CD4-positive, alpha-beta memory T cell (primary cell): ENCODE results near the gene GCNT3. TPM values are rescaled to one million over a fixed set of nuclear protein-coding genes. Genes with fewer than 3 reads are reported as not detected.
"Not testable (repeated sequence)": the region's sequence is repeated elsewhere in the genome, so short reads cannot be mapped to it uniquely, and the experiment has no call there.

ENCODE experiments used
- CTCF ChIA-PET: fragments of 350-600 bp; sonication (Branson Sonifier 250); formaldehyde crosslinking; loops from one replicate; lab custom pipeline; 2021; ENCODE audit warnings: inconsistent platforms; ENCODE audit not compliant: partially characterized antibody; lab: Charles Lee
- POLR2A ChIA-PET: fragments of 350-600 bp; sonication (Branson Sonifier 250); formaldehyde crosslinking; loops from one replicate; lab custom pipeline; 2021; ENCODE audit not compliant: partially characterized antibody; lab: Charles Lee
- DNase-seq, 5 donors: peaks; one replicate each; pipeline versions ENCODE4 v3.0.0 to v3.0.0-alpha.2; 2020 to 2022; ENCODE audit warnings: mixed read lengths in 1 of 5
- H3K27ac ChIP-seq: one replicate; pipeline ENCODE4 v1.7.0; 2013; ENCODE audit warnings: low read depth, low read length
- H3K27me3 ChIP-seq: 2 replicates; pipeline ENCODE4 v1.7.0; 2013; ENCODE audit warnings: mild to moderate bottlenecking, low read length, moderate library complexity; ENCODE audit not compliant: insufficient read depth
- H3K36me3 ChIP-seq: 2 replicates; pipeline ENCODE4 v1.7.0; 2013; ENCODE audit warnings: mild to moderate bottlenecking, low read length, moderate library complexity; ENCODE audit not compliant: insufficient read depth
- H3K4me1 ChIP-seq: 2 replicates; pipeline ENCODE4 v1.7.0; 2013; ENCODE audit warnings: mild to moderate bottlenecking, low read length, moderate library complexity; ENCODE audit not compliant: insufficient read depth
- H3K4me3 ChIP-seq, 2 donors: one replicate each; pipeline ENCODE4 v1.7.0; 2013; ENCODE audit warnings: low read length in 2 of 2, mild to moderate bottlenecking in 1 of 2
- H3K9me3 ChIP-seq, 2 donors: one replicate each; pipeline ENCODE4 v1.7.0; 2013; ENCODE audit warnings: low read length in 2 of 2, control low read depth in 1 of 2; ENCODE audit not compliant: control insufficient read depth in 1 of 2
- H3K27ac Mint-ChIP-seq, 7 donors: one replicate each; pipeline ENCODE4 v1.8.0; 2020 to 2021; ENCODE audit warnings: mixed read lengths in 7 of 7, mild to moderate bottlenecking in 6 of 7, inconsistent platforms in 3 of 7, moderate library complexity in 3 of 7
- H3K27me3 Mint-ChIP-seq, 2 donors: one replicate each; pipeline ENCODE4 v1.8.0; 2020 to 2021; ENCODE audit warnings: mixed read lengths in 2 of 2
- H3K36me3 Mint-ChIP-seq, 2 donors: one replicate each; pipeline ENCODE4 v1.8.0; 2020 to 2021; ENCODE audit warnings: mixed read lengths in 2 of 2, inconsistent platforms in 1 of 2, mild to moderate bottlenecking in 1 of 2
- H3K4me1 Mint-ChIP-seq, 4 donors: one replicate each; pipeline ENCODE4 v1.8.0; 2020 to 2021; ENCODE audit warnings: mixed read lengths in 4 of 4, mild to moderate bottlenecking in 1 of 4
- H3K4me3 Mint-ChIP-seq, 8 donors: one replicate each; pipeline ENCODE4 v1.8.0; 2020 to 2021; ENCODE audit warnings: mixed read lengths in 8 of 8, mild to moderate bottlenecking in 7 of 8, moderate library complexity in 6 of 8, inconsistent platforms in 3 of 8
- H3K9me3 Mint-ChIP-seq, 8 donors: one replicate each; pipeline ENCODE4 v1.8.0; 2020 to 2021; ENCODE audit warnings: mixed read lengths in 8 of 8, mild to moderate bottlenecking in 5 of 8, inconsistent platforms in 3 of 8, moderate library complexity in 1 of 8
- intact Hi-C: fragments of 100-400 bp; cut with micrococcal nuclease; formaldehyde crosslinking; loops from one replicate; pipeline ENCODE4 v1.15.1; 2023
- polyA plus RNA-seq, 2 donors: library from polyadenylated mRNA; unstranded; fragments of 300-500 nt; fragmentation: Illumina TruSeq; gene quantifications; one replicate each; pipeline ENCODE4 v1.2.3, GENCODE V29; 2021
- total RNA-seq, 2 experiments: library from RNA; stranded (reverse); gene quantifications; one replicate each; pipeline ENCODE4 v1.2.3, GENCODE V29; 2021

Gene GCNT3
- total and polyA plus RNA-seq, 4 experiments from 2014 or later: not detected

GRCh38 chr15:59645812-59646211, 34.2 kb downstream of the GCNT3 start:
- H3K27ac ChIP-seq, H3K4me3 ChIP-seq, H3K27me3 ChIP-seq, intact Hi-C loops, POLR2A ChIA-PET, H3K9me3 Mint-ChIP-seq, H3K27me3 Mint-ChIP-seq, H3K27ac Mint-ChIP-seq, H3K4me3 Mint-ChIP-seq, DNase-seq, H3K9me3 ChIP-seq, H3K4me1 ChIP-seq: not testable (repeated sequence)
- CTCF ChIA-PET: interaction anchor here (3.0 kb wide), 1 partner anchor 11 kb away, joined by 6 read pairs; the partner anchor contains the start of gene GTF2A2
- H3K36me3 ChIP-seq: peaks cover 29% of the 10 kb centered on the region
- H3K36me3 Mint-ChIP-seq: peaks cover 26 to 47% of the 10 kb centered on the region in 2 donors
- peaks cover 6 to 15% (median 11%) of the 10 kb centered on the region in 4 donors for H3K4me1 Mint-ChIP-seq

- CTCF ChIA-PET: interaction anchor here (3.0 kb wide), 1 partner anchor 11 kb away, joined by 6 read pairs; the partner anchor contains the start of gene GTF2A2
Measured at GRCh38 chr15:59646277-59646676, 34.7 kb downstream of the GCNT3 start.

GRCh38 chr15:59647085-59647484, 35.5 kb downstream of the GCNT3 start:
- peaks cover 28% of the 10 kb centered on the region for H3K36me3 ChIP-seq
- Mint-ChIP-seq H3K36me3 (peaks cover 27 to 45% of the 10 kb centered on the region in 2 donors), H3K4me1 (peaks cover 7 to 16% (median 12%) of the 10 kb centered on the region in 4 donors), H3K27ac (no peak overlapping the region), H3K9me3 (no peaks in the 10 kb centered on the region), H3K4me3 (no peak overlapping the region), H3K27me3 (no peaks in the 10 kb centered on the region)
- no peaks in the 10 kb centered on the region for H3K27me3 ChIP-seq
- no peak for DNase-seq
- H3K4me1 ChIP-seq: no peaks in the 10 kb centered on the region
- ChIA-PET CTCF (interaction anchor here (3.0 kb wide), 1 partner anchor 10 kb away, joined by 6 read pairs; the partner anchor contains the start of gene GTF2A2), POLR2A (no interaction called here)
- no peak overlapping the region for H3K4me3 ChIP-seq
- no peak overlapping the region for H3K27ac ChIP-seq
- intact Hi-C loops: no loop called here
- H3K9me3 ChIP-seq: no peaks in the 10 kb centered on the region

More at GRCh38 chr15:59646277-59646676, 34.7 kb downstream of the GCNT3 start:
- DNase-seq: no peak
- Histone ChIP-seq H3K36me3 (peaks cover 25% of the 10 kb centered on the region), H3K27ac (no peak overlapping the region), H3K27me3 (no peaks in the 10 kb centered on the region), H3K4me3 (no peak overlapping the region), H3K9me3 (no peaks in the 10 kb centered on the region), H3K4me1 (no peaks in the 10 kb centered on the region)
- H3K4me1 Mint-ChIP-seq: peaks cover 7 to 16% (median 12%) of the 10 kb centered on the region in 4 donors
- H3K9me3 Mint-ChIP-seq: no peaks in the 10 kb centered on the region
- H3K4me3 Mint-ChIP-seq: no peak overlapping the region
- intact Hi-C loops: no loop called here
- peaks cover 28 to 45% of the 10 kb centered on the region in 2 donors for H3K36me3 Mint-ChIP-seq
- POLR2A ChIA-PET: no interaction called here
- H3K27me3 Mint-ChIP-seq: no peaks in the 10 kb centered on the region
- H3K27ac Mint-ChIP-seq: no peak overlapping the region

- Histone ChIP-seq H3K27me3 (no peaks in the 10 kb centered on the region), H3K9me3 (no peaks in the 10 kb centered on the region), H3K27ac (no peak overlapping the region), H3K4me1 (no peaks in the 10 kb centered on the region), H3K36me3 (peaks cover 30% of the 10 kb centered on the region), H3K4me3 (no peak overlapping the region)
- Mint-ChIP-seq H3K36me3 (peaks cover 29 to 42% of the 10 kb centered on the region in 2 donors), H3K27ac (peak overlapping the region in 1 of 7 donors; percentile 46), H3K27me3 (no peaks in the 10 kb centered on the region), H3K4me3 (no peak overlapping the region), H3K9me3 (peaks cover 0 to 1% (median 0%) of the 10 kb centered on the region in 8 donors), H3K4me1 (peaks cover 8 to 20% (median 12%) of the 10 kb centered on the region in 4 donors)
- DNase-seq: no peak
- intact Hi-C loops: no loop called here
- ChIA-PET CTCF (no interaction called here), POLR2A (no interaction called here)
Measured at GRCh38 chr15:59649603-59650002, 38.0 kb downstream of the GCNT3 start.

- ChIA-PET POLR2A (no interaction called here), CTCF (no interaction called here)
- Mint-ChIP-seq H3K4me1 (peaks cover 13 to 17% (median 15%) of the 10 kb centered on the region in 4 donors), H3K27me3 (no peaks in the 10 kb centered on the region), H3K4me3 (no peak overlapping the region), H3K9me3 (peaks cover 0 to 1% (median 0%) of the 10 kb centered on the region in 8 donors), H3K27ac (no peak overlapping the region), H3K36me3 (peaks cover 18 to 33% of the 10 kb centered on the region in 2 donors)
- no peak overlapping the region for H3K4me3 ChIP-seq
- no peak for DNase-seq
- H3K9me3 ChIP-seq: no peaks in the 10 kb centered on the region
- H3K27me3 ChIP-seq: no peaks in the 10 kb centered on the region
- peaks cover 29% of the 10 kb centered on the region for H3K4me1 ChIP-seq
- no peak overlapping the region for H3K27ac ChIP-seq
- intact Hi-C loops: no loop called here
- peaks cover 22% of the 10 kb centered on the region for H3K36me3 ChIP-seq
Measured at GRCh38 chr15:59654046-59654445, 42.5 kb downstream of the GCNT3 start.

GRCh38 chr15:59656897-59657634, 45.5 kb downstream of the GCNT3 start, which contains the start of gene GTF2A2:
TSS of gene GTF2A2 (minus strand) at chr15:59657515. CDS start at chr15:59652277, 5,238 bp downstream.
- H3K4me3 ChIP-seq: peak within 1 kb of the TSS; percentile 71 to 76

More at GRCh38 chr15:59656897-59657634, 45.5 kb downstream of the GCNT3 start, which contains the start of gene GTF2A2:
- H3K36me3 ChIP-seq: peaks cover 8% of the 10 kb centered on the region
- Mint-ChIP-seq H3K4me1 (peaks cover 10 to 16% (median 13%) of the 10 kb centered on the region in 4 donors), H3K36me3 (peaks cover 12 to 34% of the 10 kb centered on the region in 2 donors), H3K27ac (peak within 1 kb of the TSS in 4 of 7 donors; percentile 28 to 89 (median 51)), H3K9me3 (peaks cover 0 to 1% (median 0%) of the 10 kb centered on the region in 8 donors), H3K4me3 (peak within 1 kb of the TSS in 7 of 8 donors; percentile 6 to 62 (median 53)), H3K27me3 (no peaks in the 10 kb centered on the region)
- H3K27me3 ChIP-seq: no peaks in the 10 kb centered on the region
- H3K4me1 ChIP-seq: peaks cover 29% of the 10 kb centered on the region
- peak; percentile 90 to 95 (median 91) for DNase-seq
- ChIA-PET CTCF (interaction anchor here (0.9 to 2.4 kb wide), 4 partner anchors 10 to 936 kb away, joined by 3 to 13 read pairs (median 5); no protein-coding TSS in a partner anchor), POLR2A (interaction anchor here (0.7 to 2.5 kb wide), 4 partner anchors 28 to 741 kb away, joined by 3 to 62 read pairs (median 4); partner anchors contain the start of genes ANXA2 and BNIP2)
- H3K9me3 ChIP-seq: no peaks in the 10 kb centered on the region
- intact Hi-C loops: loop anchor here (1.0 to 2.0 kb wide), 3 partner anchors 32 to 724 kb away; partner anchors contain the start of genes BNIP2, RNF111 and SLTM
- H3K27ac ChIP-seq: peak within 1 kb of the TSS; percentile 79
